Keratinocyte (primary cell): ENCODE measurements around the gene ZNF780B. TPM values are rescaled to one million over a fixed set of nuclear protein-coding genes. Genes with fewer than 3 reads are reported as not detected.

Source experiments
- DNase-seq: peaks from one replicate; pipeline ENCODE4 v3.0.0-alpha.2; 2011; ENCODE audit warnings: low read depth, missing footprints, low spot score
- FAIRE-seq: peaks from 2 replicates; lab custom pipeline; 2011; peaks lifted over from hg19 to GRCh38; lab: Jason Lieb, UNC
- H2AFZ ChIP-seq: 2 replicates; pipeline ENCODE4 v1.6.0; 2012; ENCODE audit warnings: low read length, control low read depth, inconsistent platforms; ENCODE audit not compliant: control insufficient read depth
- H3K27ac ChIP-seq: 2 replicates; pipeline ENCODE4 v1.5.1; 2011; ENCODE audit warnings: low read length; ENCODE audit not compliant: control insufficient read depth, insufficient read depth
- H3K27me3 ChIP-seq: 3 replicates; pipeline ENCODE4 v1.6.0; 2011; ENCODE audit warnings: low read length; ENCODE audit not compliant: control insufficient read depth, insufficient read depth; ENCODE audit errors: extremely low read depth
- H3K36me3 ChIP-seq, 2 experiments: 2 replicates in 1 of 2; 3 replicates in 1 of 2; pipeline ENCODE4 v1.5.1; 2011; ENCODE audit warnings: low read length in 2 of 2, mild to moderate bottlenecking in 1 of 2; ENCODE audit not compliant: control insufficient read depth in 2 of 2, insufficient read depth in 2 of 2; ENCODE audit errors: extremely low read depth in 1 of 2
- H3K4me1 ChIP-seq: 3 replicates; pipeline ENCODE4 v1.5.1; 2011; ENCODE audit warnings: low read length; ENCODE audit not compliant: control insufficient read depth, insufficient read depth; ENCODE audit errors: extremely low read depth
- H3K4me2 ChIP-seq: 3 replicates; pipeline ENCODE4 v1.6.0; 2011; ENCODE audit warnings: low read depth, low read length; ENCODE audit not compliant: control insufficient read depth, insufficient read depth; ENCODE audit errors: extremely low read depth
- H3K4me3 ChIP-seq, 3 experiments: fragments of 200-600 bp in 1 of 3; sonication (generic) in 1 of 3; 2 replicates in 2 of 3; 3 replicates in 1 of 3; pipeline ENCODE4 v1.5.1; 2011 to 2016; ENCODE audit warnings: low read length in 3 of 3, mild to moderate bottlenecking in 3 of 3, control low read depth in 2 of 3, inconsistent platforms in 1 of 3, low read depth in 1 of 3, mixed read lengths in 1 of 3, mixed run types in 1 of 3, moderate library complexity in 1 of 3; ENCODE audit not compliant: control insufficient read depth in 2 of 3, insufficient read depth in 2 of 3; ENCODE audit errors: extremely low read depth in 1 of 3
- H3K79me2 ChIP-seq: 2 replicates; pipeline ENCODE4 v1.6.0; 2012; ENCODE audit warnings: low read length; ENCODE audit not compliant: control insufficient read depth, insufficient read depth
- H3K9ac ChIP-seq: 3 replicates; pipeline ENCODE4 v1.6.0; 2011; ENCODE audit warnings: low read length; ENCODE audit not compliant: control insufficient read depth, insufficient read depth; ENCODE audit errors: extremely low read depth
- H3K9me1 ChIP-seq: 3 replicates; pipeline ENCODE4 v1.6.0; 2011; ENCODE audit warnings: low read length; ENCODE audit not compliant: control insufficient read depth, insufficient read depth; ENCODE audit errors: extremely low read depth
- H3K9me3 ChIP-seq: 2 replicates; pipeline ENCODE4 v1.5.1; 2012; ENCODE audit warnings: low read depth, low read length; ENCODE audit not compliant: control insufficient read depth
- H4K20me1 ChIP-seq: 3 replicates; pipeline ENCODE4 v1.6.0; 2011; ENCODE audit warnings: low read length; ENCODE audit not compliant: control insufficient read depth, insufficient read depth; ENCODE audit errors: extremely low read depth
- EZH2 ChIP-seq: IDR thresholded peaks from one replicate; pipeline ENCODE4 v1.6.1; 2012; ENCODE audit warnings: inconsistent platforms, mild to moderate bottlenecking, low read length, moderate library complexity
- dilution Hi-C: fragments of 300-500 bp; cut with MboI; formaldehyde crosslinking; loops from one replicate; pipeline ENCODE4 v1.7.0; 2020; ENCODE audit warnings: low sequenced_read_pairs; ENCODE audit not compliant: extremely low pct_ligation_motif_present
- polyA plus RNA-seq, 5 experiments: library from polyadenylated mRNA; depleted of rRNA in 3 of 5; stranded (reverse) in 3 of 5; stranded (forward) in 1 of 5; unstranded in 1 of 5; fragments of >200 nt; gene quantifications; 1 replicate in 1 of 5; 2 replicates in 3 of 5; 3 replicates in 1 of 5; pipeline versions ENCODE4 v1.2.1 to v1.2.3, GENCODE V29; 2011 to 2012; ENCODE audit warnings: missing spikeins in 2 of 5, low read depth in 1 of 5, low replicate concordance in 1 of 5
- TF ChIP-seq, protein P1 (sequence below), 3 experiments: IDR thresholded peaks in 1 of 3; conservative IDR thresholded peaks in 1 of 3; optimal IDR thresholded peaks in 1 of 3; 2 replicates in 2 of 3; 3 replicates in 1 of 3; pipeline versions ENCODE3 to v1.5.1; 2011; ENCODE audit warnings: low read length in 3 of 3, mild to moderate bottlenecking in 3 of 3, moderate library complexity in 2 of 3, control low read depth in 1 of 3, inconsistent platforms in 1 of 3; ENCODE audit not compliant: insufficient read depth in 2 of 3; ENCODE audit errors: extremely low read depth in 1 of 3

The ZNF780B gene
- polyA plus RNA-seq, 1 donor (not counting 4 experiments of a cell fraction or from before 2014, with no cell fraction given), result 8.3 TPM

DNA sequence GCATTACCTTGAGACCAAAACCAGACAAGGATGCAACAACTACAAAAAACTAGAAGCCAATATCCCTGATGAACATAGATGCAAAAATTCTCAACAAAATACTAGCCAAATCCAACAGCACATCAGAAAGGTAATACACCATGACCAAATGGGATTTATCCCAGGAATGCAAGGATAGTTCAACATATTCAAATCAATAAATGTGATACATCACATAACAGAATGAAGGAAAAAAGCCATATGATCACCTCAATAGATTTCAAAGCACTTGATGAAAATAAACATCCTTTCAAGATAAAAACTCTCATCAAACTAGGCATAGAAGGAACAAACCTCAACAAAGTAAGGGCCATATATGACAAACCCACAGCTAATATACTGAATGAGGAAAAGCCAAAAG is 69.4 kb downstream of the ZNF780B start:
- Histone ChIP-seq H3K4me3 (no peak overlapping the region), H3K9me1 (no peaks in the 10 kb centered on the region), H3K36me3 (peaks cover 0 to 3% of the 10 kb centered on the region in 2 experiments), H3K79me2 (no peaks in the 10 kb centered on the region), H4K20me1 (no peaks in the 10 kb centered on the region), H3K4me1 (no peaks in the 10 kb centered on the region), H3K27ac (no peak overlapping the region), H3K9me3 (peaks cover 2% of the 10 kb centered on the region), H3K4me2 (no peak overlapping the region), H3K9ac (no peak overlapping the region), H2AFZ (no peak overlapping the region), H3K27me3 (no peaks in the 10 kb centered on the region)
- TF ChIP-seq EZH2, result no peak
- TF ChIP-seq, protein P1, sequence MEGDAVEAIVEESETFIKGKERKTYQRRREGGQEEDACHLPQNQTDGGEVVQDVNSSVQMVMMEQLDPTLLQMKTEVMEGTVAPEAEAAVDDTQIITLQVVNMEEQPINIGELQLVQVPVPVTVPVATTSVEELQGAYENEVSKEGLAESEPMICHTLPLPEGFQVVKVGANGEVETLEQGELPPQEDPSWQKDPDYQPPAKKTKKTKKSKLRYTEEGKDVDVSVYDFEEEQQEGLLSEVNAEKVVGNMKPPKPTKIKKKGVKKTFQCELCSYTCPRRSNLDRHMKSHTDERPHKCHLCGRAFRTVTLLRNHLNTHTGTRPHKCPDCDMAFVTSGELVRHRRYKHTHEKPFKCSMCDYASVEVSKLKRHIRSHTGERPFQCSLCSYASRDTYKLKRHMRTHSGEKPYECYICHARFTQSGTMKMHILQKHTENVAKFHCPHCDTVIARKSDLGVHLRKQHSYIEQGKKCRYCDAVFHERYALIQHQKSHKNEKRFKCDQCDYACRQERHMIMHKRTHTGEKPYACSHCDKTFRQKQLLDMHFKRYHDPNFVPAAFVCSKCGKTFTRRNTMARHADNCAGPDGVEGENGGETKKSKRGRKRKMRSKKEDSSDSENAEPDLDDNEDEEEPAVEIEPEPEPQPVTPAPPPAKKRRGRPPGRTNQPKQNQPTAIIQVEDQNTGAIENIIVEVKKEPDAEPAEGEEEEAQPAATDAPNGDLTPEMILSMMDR (optimal IDR thresholded peaks at IDR 0.05 in 1 of 3, IDR thresholded peaks at IDR 0.05 in 1 of 3, conservative IDR thresholded peaks at IDR 0.05 in 1 of 3; ENCODE audit: extremely low read depth in 1 of 3, insufficient read depth in 2 of 3, low read length in 3 of 3), result no peak
- FAIRE-seq (no peak), DNase-seq (no peak)
- dilution Hi-C loops, result no loop called here

DNA sequence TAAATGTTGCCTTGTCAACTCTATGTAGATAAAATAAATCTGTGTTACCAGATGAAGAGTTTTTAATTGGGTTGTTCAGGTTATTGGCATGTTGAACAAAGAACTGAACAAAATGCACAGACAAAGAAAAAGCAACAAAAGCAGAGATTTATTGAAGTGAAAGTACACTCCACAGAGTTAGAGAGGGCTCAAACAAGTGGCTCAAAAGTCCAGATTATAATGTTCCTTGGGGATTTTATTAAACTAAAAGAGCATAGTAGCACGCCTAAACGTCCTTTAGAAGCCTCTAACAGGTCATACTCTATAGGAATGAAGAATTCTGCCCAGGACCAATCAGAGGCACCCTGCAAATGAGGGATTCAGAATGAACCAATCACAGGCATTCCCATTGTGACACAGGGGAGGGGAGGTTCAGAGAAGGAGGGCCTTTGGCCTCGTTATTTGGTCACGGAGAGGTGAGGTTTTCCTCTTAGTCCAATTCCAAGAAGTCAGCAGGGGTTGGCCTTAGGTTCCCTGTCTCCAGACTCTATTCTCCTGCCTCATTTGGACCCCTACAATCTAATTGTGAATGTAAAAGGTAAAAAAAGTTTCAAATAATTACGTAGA is 72.2 kb downstream of the ZNF780B start:
- Histone ChIP-seq H3K4me3 (no peak overlapping the region), H3K4me2 (no peak overlapping the region), H3K36me3 (peaks cover 14 to 22% of the 10 kb centered on the region in 2 experiments), H3K27me3 (no peaks in the 10 kb centered on the region), H3K79me2 (no peaks in the 10 kb centered on the region), H3K9ac (no peak overlapping the region), H2AFZ (no peak overlapping the region), H4K20me1 (no peaks in the 10 kb centered on the region), H3K27ac (no peak overlapping the region), H3K9me1 (no peaks in the 10 kb centered on the region), H3K9me3 (peaks cover 2% of the 10 kb centered on the region), H3K4me1 (no peaks in the 10 kb centered on the region)
- dilution Hi-C loops, result no loop called here
- FAIRE-seq (no peak), DNase-seq (no peak)
- TF ChIP-seq EZH2, result no peak
- TF ChIP-seq, protein P1 (optimal IDR thresholded peaks at IDR 0.05 in 1 of 3, IDR thresholded peaks at IDR 0.05 in 1 of 3, conservative IDR thresholded peaks at IDR 0.05 in 1 of 3; ENCODE audit: extremely low read depth in 1 of 3, insufficient read depth in 2 of 3, low read length in 3 of 3), result no peak
